ENCODE measurements around the gene SNX10.

GRCh38 chr7:26417911-26418413 lies 126.3 kb downstream of the SNX10 start:
- TF ChIP-seq POLR2AphosphoS5 (IDR thresholded peaks at IDR 0.05) = no peak
- no peak for TF ChIP-seq CTCF (IDR thresholded peaks at IDR 0.05)
- TF ChIP-seq EP300 (IDR thresholded peaks at IDR 0.05; ENCODE audit: low read depth) = no peak
- no peak for TF ChIP-seq POLR2A (IDR thresholded peaks at IDR 0.05)
